Mesothelial cell of epicardium (in vitro differentiated cells): Measurements from ENCODE around the gene TECR. TPM values are rescaled to one million over a fixed set of nuclear protein-coding genes. Genes with fewer than 3 reads are reported as not detected.

Source experiments
- DNase-seq, 2 experiments: peaks; one replicate each; pipeline ENCODE4 v3.0.0; 2021; ENCODE audit warnings: low spot score in 2 of 2; ENCODE audit not compliant: unreplicated experiment in 2 of 2
- H3K27ac Mint-ChIP-seq: 2 replicates; pipeline ENCODE4 v1.8.0; 2021; ENCODE audit warnings: mixed read lengths
- H3K27me3 Mint-ChIP-seq: 2 replicates; pipeline ENCODE4 v1.8.0; 2021; ENCODE audit warnings: low read depth, mixed read lengths
- H3K36me3 Mint-ChIP-seq: 2 replicates; pipeline ENCODE4 v1.8.0; 2021; ENCODE audit warnings: mixed read lengths
- H3K4me1 Mint-ChIP-seq: 2 replicates; pipeline ENCODE4 v1.8.0; 2021; ENCODE audit warnings: mixed read lengths
- H3K4me3 Mint-ChIP-seq: 2 replicates; pipeline ENCODE4 v1.8.0; 2021; ENCODE audit warnings: mild to moderate bottlenecking, moderate library complexity, mixed read lengths
- H3K9me3 Mint-ChIP-seq: 2 replicates; pipeline ENCODE4 v1.8.0; 2021; ENCODE audit warnings: mixed read lengths
- CTCF ChIP-seq: fragments of 200-600 bp; sonication (generic); IDR thresholded peaks from one replicate; pipeline ENCODE4 v1.5.0; 2021; ENCODE audit warnings: antibody characterized with exemption; ENCODE audit not compliant: unreplicated experiment
- total RNA-seq: library from RNA; stranded (reverse); gene quantifications from 3 replicates; pipeline ENCODE4 v1.2.1, GENCODE V29; 2021

Gene TECR
- total RNA-seq, 1 donor from 2014 or later = 115 TPM

- Mint-ChIP-seq H3K4me3 (peak overlapping the region; percentile 33), H3K27me3 (no peaks in the 10 kb centered on the region), H3K27ac (peak overlapping the region; percentile 99)
These were observed 23.7 kb upstream of the TECR start for GRCh38 chr19:14505488-14506239.

GRCh38 chr19:14507704-14508542 is 21.5 kb upstream of the TECR start:
- Mint-ChIP-seq H3K4me3 (no peak overlapping the region), H3K27ac (peak overlapping the region; percentile 99), H3K36me3 (no peaks in the 10 kb centered on the region), H3K9me3 (no peaks in the 10 kb centered on the region), H3K27me3 (no peaks in the 10 kb centered on the region), H3K4me1 (peaks cover 56% of the 10 kb centered on the region)
- TF ChIP-seq CTCF = no peak
- no peak for DNase-seq

More at GRCh38 chr19:14505488-14506239, 23.7 kb upstream of the TECR start:
- Mint-ChIP-seq H3K9me3 (no peaks in the 10 kb centered on the region), H3K36me3 (no peaks in the 10 kb centered on the region), H3K4me1 (peaks cover 50% of the 10 kb centered on the region)
- TF ChIP-seq CTCF = peak; percentile 70
- peak; percentile 54 to 81 for DNase-seq

- peaks cover 54% of the 10 kb centered on the region for H3K4me1 Mint-ChIP-seq
- no peak overlapping the region for H3K4me3 Mint-ChIP-seq
- no peak for TF ChIP-seq CTCF
- DNase-seq = no peak
- no peaks in the 10 kb centered on the region for H3K9me3 Mint-ChIP-seq
- H3K27ac Mint-ChIP-seq = peak overlapping the region; percentile 88
- no peaks in the 10 kb centered on the region for H3K27me3 Mint-ChIP-seq
- peaks cover 15% of the 10 kb centered on the region for H3K36me3 Mint-ChIP-seq
These were observed 18.8 kb upstream of the TECR start for GRCh38 chr19:14510311-14511228.

- Mint-ChIP-seq H3K9me3 (no peaks in the 10 kb centered on the region), H3K4me1 (peaks cover 54% of the 10 kb centered on the region), H3K27ac (peak overlapping the region; percentile 88), H3K36me3 (peaks cover 21% of the 10 kb centered on the region), H3K4me3 (no peak overlapping the region), H3K27me3 (no peaks in the 10 kb centered on the region)
- TF ChIP-seq CTCF = no peak
- DNase-seq = no peak
These were observed 18.2 kb upstream of the TECR start for GRCh38 chr19:14511229-14511593.

GRCh38 chr19:14512406-14512961 is 16.9 kb upstream of the TECR start:
- H3K4me1 Mint-ChIP-seq = peaks cover 55% of the 10 kb centered on the region
- H3K27me3 Mint-ChIP-seq = no peaks in the 10 kb centered on the region
- peaks cover 26% of the 10 kb centered on the region for H3K36me3 Mint-ChIP-seq
- H3K27ac Mint-ChIP-seq = no peak overlapping the region
- no peaks in the 10 kb centered on the region for H3K9me3 Mint-ChIP-seq
- no peak overlapping the region for H3K4me3 Mint-ChIP-seq
- no peak for TF ChIP-seq CTCF
- DNase-seq = no peak
